Ramos (cell line): ENCODE results near the gene TENM4.

Experiments
- in situ Hi-C: fragments of 300-500 bp; cut with MboI; formaldehyde crosslinking; loops from one replicate; pipeline ENCODE4 v1.14.3; 2022; ENCODE audit warnings: low sequenced_read_pairs; ENCODE audit not compliant: unreplicated experiment

Gene TENM4

DNA sequence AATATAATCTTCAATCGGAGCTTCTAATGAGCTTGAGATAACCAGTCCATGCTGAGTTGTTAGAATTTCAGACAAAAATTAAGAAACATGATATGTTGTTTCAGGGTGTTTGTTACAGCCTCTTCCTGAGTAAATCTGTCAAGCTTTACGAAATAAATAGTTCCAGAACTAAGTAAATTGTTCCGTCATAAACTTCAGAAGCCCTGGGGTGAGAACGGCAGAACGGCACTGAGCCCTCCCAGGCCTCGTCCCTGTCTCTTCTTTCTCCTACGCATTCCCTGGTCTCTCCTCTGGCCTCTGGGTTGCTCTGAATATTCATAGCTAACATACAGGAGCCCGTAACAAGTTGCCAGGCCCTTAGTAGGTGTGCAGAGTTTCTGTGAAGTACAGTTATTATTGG, 475.4 kb downstream of the TENM4 start:
- in situ Hi-C loops = no loop called here

DNA sequence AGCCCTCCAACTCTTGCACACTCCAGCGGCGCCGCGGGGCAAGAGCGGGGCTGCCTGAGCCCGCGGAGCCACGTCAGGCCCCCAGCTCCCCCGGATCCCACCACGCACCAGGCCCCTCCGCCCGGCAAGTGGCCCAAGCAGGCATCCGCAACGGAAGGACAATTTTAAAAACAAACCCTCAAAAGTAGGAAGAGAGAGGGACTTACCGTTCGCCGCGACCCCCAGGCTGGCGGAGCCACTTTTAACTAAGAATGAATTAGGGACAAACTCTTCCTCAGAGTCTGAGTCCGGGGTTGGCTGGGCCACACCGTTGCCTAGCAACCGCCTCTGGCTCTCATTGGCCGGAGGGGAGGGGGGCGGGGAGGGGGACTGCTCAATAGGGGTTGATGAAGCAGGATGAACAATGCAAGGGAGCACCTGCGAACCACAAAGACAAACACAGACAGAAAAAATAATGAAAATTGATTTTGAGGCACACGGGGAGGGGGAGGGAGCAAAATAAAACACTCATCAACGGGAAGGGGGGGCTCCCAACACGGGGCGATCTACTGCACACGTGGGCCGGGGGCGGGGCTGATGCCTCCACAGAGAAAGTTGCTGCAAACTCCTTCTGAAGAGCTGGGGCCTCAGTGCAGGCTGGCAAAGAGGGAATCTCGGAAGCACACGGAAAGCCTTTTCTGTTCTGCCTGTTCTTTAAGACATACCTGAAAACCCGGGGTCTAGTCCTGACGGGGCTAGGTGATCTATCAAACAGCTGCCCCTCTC, 478.7 kb downstream of the TENM4 start:
- in situ Hi-C loops = no loop called here

DNA sequence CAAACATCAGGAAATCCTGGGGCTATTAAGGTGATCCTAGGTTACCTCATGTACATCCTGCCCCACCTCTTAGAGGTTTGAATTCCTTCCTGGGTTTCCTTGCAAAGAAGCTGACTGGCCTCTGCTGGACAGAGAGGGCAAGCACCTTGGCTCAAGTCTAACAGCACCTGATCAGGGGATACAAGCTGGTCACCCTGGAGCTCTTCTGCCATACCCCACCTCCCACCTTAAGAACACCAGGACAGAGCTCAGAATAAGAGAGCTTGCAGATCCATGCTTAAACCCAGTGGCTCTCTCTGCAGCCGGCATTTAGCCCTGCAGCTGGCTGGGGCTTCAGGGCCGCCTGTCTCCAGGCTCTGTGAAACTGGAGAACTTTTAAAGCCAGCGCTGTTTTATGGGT, 479.6 kb downstream of the TENM4 start:
- in situ Hi-C loops = no loop called here

DNA sequence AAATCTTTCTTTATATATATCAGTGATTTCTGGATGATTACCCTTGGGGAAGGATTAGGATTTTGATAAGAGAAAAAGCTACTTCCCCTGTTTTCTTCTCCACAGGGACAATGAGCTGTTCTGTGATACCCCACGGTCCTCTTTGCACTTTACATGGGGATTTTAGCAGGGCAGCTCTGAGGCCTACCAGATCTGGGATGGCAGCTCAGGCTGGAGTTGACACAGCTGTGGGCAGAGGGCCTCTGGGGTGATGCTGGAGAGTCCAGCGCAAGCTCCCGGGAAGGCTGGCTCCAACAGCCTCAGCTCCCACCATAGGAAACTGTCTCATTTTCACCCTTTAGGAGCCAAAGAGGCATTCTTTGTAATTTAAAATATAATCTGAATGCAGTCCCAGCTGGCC, 482.4 kb downstream of the TENM4 start:
- in situ Hi-C loops = no loop called here

DNA sequence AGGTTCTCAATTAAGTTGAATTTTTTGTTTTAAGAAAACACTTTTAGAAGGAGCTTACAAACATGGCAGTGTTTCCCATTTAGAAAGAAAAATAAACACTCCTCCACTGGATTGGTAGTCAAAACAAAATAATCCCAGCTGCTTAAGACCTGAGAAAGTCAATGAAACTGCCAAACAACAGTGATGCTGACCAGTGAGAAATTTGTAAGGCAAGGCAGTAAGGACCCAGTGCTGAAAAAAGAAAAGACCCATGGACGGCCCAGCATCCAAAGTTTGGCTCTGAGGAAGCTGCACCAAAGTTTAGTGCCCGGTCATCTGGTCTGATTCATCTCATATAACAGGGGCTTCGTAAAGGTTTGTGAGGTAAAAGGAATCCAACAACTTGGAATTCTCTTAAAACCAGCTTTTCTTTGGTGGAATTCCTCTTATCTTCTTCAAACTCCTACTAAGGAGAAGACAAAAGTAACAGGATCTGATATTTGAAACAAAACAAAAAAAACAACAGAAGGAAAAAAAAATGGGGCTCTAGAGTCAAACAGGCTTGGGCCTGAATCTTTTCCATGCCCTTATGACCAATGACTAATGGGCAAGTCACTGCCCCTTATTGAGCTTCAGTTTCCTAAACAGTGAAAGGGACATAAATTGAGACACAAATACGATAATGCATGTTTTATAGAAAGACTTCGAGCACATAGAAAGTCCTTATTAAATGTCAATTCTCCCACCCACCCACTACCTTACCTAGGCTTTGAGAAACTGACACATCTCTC, 483.2 kb downstream of the TENM4 start:
- in situ Hi-C loops = no loop called here

DNA sequence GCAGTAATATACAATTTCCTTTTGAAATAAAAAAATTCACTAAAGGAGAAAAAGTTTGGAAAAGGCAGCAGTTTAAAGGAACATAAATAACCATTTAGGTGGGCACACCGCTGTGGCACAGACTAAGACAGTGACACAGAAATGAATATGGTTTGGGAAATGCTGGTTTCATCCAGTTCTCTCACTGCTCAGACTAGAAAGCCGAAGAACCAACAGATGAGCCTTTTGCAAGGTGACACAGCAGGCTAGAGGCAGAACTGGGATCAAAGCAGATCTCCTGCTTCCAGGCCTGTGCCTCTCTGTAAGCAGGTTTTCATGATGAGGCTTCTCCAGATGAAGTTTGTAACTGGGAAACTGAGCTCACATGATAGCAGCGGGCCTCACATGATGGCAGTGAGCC, 486.1 kb downstream of the TENM4 start:
- in situ Hi-C loops = no loop called here

DNA sequence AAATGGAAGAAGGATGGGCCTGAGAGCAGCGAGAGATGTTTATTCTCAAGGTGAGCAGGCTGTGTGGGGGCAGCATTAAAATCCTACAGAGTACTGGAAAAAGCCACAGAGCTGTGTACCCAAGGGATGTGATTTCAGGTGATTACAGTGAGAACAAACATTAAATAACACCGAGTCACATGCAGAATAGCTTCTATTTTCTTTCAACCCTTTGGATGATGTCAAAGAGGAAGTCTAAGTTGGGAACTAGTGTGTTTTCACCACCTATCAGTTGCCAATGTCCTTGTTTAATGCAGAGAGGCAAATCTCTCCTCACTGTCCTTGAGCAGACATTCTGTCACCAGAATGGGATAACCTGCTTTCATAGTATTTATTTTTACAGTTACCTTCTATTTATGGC, 486.6 kb downstream of the TENM4 start:
- in situ Hi-C loops = no loop called here

DNA sequence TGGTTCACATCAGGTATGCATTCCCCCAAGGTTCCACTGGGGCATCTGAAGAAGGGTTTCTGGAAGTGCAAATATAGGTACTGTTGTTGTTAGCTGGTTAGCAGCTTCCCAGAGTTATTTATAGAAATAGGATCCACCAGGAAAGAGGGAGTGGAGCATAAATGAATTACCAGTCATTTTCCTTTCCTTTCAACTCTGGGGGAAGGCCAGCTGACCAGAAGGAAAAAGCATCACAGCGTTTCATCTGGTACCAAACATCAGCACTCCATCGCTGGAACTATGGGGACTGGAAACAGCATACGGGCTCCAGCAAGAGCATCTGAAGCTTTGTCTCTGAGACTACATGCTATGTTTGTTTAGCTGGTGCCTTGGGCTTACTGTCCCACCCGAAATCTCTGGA, 487.9 kb downstream of the TENM4 start:
- in situ Hi-C loops = no loop called here

DNA sequence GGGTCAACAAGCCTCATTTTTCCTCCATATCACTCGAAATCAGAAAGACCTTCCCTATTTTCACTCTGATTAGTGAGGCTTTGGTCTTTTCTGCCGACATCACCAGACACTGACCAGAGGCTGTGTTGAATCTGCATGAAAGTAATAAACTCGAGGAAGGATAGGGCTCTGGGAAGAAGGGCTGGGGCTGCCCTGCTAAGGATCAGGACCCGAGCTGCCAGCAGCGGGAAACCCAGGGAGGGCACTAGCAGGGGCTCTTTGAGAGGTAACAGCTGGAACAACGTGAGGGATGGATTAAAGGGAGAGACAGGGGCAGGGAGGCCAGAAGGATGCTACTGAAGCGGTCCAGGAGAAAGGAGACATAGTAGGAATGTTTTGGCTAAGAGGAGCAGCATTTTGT, 488.7 kb downstream of the TENM4 start:
- in situ Hi-C loops = no loop called here

DNA sequence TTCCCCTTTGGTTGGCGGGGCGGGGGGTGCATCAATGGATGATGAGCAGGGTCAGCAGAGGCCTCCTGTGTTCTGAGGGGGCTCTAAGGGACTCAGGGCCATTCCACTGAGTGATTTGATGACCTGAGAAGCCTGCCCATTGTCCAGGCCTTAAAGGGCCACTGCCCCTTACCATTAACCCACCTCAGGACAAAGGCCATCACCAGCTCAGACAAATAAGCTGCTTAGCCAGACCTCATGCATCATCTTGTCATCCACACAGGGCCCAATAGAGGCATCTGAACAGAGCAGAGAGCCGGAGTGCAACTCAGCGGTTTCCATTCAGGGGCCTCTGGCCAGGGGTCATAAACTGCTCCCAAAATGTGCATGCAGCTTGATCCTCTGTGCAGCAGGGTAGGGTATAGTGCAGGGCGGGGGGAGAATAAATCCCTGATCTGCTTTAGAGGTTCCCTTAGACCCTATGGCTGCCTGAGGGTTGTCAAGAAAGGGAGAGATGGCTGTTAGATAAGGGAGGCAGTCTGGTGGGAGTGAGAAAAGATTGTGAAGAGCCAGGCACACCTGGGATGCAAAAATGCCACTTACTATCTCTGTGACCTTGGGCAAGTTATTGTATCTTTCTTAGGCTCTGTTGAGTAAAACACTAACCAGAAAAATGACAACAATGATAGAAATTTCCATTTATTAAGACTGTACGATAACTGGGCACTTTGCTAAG, 490.7 kb downstream of the TENM4 start:
- in situ Hi-C loops = no loop called here

DNA sequence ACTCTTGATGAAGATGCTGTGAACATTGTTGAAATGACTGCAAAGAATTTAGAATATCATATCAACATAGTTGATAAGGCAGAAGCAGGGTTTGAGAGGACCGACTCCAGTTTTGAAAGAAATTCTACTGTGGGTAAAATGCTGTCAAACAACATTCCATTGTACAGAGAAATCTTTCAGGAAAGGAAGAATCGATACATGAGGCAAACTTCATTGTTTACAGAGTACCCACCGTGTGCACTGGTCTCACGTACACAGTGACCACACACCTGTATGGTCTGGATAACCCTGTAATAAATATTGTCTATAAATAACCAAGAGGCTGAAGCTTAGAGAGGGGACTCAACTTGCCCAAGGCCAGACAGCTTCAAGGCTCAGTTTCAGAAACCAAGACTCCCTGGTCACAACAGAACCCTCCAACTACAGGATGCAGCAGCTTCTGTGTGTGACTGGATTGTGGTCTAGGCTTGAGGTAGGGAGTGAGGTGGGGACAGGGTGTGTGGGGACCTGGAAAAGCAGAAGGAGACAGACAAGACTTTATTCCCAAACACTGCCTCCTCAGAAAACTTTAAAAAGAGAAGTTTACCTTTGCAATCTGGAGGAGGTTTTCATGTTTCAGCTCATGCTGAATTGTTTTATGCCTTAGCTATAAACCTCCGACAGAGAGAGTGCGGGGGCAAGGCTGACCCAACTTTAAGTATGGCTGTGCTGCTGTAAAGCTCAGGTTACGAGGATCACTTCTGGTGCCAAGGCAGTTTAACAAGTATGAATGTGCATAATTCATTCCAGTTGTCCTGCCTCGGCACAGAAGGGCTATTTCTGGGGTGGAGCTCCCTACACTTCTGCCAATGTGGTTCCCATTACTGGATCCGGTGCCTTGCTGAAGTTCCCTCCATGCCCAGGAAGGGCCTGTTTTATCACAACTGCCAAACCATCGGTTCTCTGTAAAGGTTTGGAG, 493.6 kb downstream of the TENM4 start:
- in situ Hi-C loops = no loop called here

DNA sequence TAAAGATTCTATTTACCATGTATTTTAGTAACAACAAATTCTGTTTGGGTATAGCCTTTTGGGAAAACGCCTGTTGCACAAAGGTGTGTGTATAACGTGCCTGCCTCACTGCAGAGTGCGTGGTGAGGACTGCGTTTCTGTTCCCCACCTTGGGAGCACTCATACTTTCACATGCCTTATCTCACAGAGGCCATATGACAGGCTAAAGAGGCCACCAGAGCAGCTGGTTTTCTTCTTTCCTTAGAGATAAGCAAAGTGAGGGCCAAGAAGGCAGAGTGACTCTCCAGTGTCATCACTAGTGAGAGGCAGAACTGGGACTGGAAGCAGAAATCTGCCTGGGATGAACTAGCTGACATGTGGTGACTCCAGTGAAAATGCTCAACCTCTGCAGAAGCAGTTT, 497.0 kb downstream of the TENM4 start:
- in situ Hi-C loops = no loop called here

DNA sequence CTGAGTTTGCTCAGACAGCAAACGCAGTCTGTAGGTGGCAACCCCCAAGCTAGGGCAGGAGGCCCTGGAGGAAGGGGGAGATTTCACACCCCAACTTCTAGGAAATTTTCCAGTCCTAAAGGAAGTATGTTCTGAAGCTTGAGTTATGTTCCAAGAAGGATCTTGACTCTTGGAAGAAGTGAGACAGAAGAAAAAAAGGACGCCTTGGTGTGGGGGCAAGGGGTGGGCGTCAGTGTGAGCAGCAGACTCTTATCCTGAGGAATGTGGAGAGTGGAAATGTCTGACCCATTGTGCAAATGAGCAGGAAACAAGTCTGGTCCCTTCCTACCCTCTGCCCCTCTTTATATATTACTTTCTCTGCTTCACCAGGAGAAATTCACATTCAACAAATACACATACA, 497.7 kb downstream of the TENM4 start:
- in situ Hi-C loops = no loop called here

DNA sequence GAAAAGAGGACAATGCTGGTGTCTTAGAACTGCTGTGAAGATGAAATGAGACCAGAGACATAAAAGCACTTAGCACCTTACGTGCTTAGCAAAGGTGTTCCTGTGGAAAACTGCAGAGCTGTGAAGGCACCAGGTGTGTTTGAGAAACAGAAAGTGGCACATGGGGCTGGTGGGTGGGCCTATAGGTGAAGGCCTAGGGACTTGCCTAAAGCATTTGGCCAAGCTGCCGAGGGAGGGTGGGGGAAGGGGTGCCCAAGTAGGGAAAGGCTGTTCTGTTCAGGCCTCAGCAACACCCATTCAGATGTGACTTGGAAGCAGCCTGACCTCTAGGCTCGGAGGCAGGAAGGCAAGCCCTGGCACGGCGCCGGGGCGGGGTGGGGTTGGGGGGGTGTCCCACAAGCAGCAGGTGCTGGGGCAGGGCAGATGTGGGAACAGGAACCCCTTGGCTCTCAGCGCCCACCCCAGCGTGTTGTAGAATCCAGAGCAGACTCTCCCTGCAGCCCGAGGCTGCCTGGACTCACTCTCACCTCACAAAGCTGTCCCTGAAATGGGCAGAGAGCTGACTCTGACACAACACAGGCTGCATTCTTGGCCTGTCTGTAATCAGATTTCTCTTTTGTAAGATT, 499.5 kb downstream of the TENM4 start:
- in situ Hi-C loops = no loop called here

DNA sequence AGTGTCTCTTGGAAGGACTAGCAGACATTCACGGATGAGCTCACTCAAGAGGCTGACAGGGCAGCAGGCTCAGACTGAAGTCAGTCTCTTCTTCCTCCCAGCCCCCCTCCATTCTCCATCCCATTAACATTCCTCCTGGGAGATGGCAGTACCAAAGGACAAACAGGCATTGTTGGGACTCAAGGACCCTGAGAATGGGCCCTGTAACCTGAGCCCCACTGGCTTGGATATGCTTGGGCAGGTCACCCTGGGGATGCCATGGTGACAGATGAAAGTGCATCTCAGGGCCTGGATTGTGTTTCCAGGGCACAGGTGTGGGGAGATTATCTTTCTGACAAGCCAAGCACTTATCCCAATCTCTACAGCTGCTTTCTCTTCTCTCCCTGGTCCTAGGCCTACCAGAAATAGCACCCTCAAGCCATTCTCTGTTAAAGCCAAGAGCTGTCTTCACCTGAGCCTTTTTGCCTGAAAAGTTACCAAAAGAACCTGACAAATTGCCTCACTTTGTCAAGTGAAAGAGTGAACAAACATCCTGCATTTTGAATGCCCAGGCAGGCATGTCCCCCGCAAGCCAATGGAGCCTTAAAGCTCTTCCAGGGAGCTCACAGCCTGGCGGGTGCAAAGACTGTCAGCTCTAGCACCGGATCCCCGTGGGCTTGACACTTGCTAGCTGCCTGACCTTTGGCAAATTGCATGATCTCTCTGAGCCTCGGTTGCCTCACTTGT, 500.2 kb downstream of the TENM4 start:
- in situ Hi-C loops = no loop called here

DNA sequence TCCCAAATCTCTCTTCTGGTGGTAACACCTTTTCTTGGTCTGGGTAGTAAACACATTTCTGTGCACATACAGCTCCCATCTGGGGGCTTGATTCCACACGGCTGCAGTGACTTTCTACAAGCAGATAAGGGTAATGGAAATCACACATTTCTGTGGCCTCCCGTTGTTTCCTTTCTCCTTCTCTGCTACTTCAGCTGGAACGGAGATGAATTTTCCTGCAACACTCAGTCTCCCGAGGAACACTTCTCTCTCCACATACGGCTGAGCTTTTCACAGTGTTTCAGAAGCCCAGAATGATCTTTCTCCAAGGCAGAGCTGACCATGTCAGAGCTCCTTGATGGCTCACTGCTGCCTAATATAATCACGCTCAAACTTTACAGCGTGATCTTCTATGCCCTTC, 501.9 kb downstream of the TENM4 start:
- in situ Hi-C loops = no loop called here

DNA sequence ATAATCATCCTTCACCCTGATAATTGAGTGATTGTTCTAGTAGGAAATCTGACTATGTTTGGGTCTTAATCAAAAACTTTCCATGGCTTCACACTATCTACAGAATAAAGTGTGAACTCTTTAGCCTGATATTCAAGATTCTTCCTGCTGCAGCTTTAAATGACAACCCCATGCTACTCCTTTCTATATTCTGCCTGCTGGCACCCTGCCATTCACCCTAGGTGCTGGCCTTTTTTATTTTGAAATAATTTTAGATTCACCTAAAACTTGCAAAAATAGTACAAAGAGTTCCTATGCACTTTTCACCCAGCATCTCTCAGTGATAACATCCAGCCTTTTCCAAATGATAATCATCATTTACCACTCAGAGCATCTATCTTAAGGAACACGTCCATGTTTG, 502.8 kb downstream of the TENM4 start:
- in situ Hi-C loops = no loop called here

DNA sequence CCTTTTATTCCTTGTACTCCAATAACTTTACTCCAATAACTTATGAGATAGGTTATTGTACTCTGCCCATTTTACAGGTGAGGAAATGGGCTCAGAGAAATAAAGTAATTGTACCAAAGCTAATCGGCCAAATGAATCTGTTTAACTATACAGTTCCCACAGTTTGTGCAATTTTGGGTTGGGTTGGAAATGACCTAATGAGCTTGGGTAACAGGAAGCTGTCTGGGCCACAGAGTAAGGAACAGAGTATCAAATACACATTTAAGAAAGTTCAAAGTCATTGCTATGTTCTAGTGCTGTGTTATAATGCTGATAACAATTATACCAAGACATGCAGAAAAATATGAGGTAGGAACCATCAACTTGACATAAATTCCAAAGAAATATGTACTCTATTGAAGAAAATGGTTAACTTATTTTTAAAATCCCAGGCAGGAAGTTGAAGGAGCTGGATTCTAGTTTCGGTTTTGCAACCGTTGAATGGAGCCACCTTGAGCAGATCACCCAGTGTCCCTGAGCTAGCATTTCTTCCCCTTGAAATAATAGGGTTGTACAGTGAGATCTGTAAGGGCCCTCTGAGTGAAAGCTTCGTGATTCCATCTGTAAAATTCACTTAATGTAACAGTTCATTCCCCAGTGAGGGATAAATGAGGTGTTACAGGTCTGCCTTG, 505.3 kb downstream of the TENM4 start:
- in situ Hi-C loops = no loop called here

DNA sequence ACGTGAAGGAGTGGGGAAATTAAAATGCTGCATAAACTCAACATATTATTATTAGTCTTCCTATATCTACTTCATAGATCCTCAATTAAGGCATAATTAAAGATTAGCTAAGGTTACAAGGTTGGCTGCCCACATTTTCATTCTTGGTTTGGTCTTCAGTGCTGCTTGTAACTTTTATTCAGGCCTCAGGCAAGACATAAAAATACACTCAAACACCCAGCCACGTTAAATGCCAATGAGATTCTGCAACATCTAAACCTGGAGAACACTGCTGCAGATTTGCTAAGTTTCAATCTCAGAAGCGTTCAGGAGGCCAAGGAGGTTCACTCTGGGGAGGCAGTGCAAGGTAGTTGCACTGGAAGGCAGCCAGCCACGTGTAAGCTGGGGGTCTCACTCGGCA, 507.5 kb downstream of the TENM4 start:
- in situ Hi-C loops = no loop called here
